Fibroblast of skin of left biceps (primary cell): ENCODE data around the gene CRADD.

ENCODE experiments used
- DNase-seq, 2 experiments: peaks; one replicate each; pipeline ENCODE4 v3.0.0-alpha.2; 2013; ENCODE audit warnings: low read depth in 2 of 2

CRADD gene

DNA sequence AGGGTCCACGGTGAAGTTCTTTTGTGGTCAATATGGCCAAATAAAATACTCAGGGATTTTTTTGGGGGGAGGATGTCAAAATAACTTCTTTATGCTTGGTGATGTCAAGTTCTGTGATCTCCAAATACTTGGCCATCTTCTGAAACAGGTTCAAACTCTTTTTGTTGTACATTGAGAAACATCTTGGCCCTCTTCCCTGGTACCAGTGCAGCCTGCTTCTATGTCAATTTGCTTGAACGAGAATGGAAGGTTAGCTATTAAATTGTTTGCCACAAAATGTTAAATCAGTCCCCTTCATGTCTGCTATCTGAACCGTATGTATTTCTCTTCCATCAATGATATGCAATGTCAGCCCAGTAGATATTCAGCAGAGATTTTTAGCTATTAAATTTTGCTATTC, 6.1 kb upstream of the CRADD start:
- DNase-seq, result no peak

DNA sequence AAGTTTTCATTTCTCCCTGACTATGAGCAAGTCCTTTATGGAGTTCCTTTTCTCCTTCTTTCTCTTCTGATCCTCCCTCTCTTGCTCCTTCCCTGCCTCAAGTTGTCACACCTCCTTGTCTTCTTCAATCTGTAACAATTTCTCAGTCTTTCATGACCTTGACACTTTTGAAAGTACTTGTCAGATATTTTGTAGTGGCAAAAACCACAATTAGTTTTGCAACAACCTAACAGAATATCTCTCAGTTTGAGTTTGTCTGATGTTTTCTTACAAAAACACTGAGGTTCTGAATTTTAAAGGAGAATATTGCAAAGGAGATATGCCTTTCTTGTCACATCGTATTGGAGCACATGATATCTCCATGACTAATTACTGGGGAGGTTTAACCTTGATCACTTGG, 4.1 kb upstream of the CRADD start:
- DNase-seq, result no peak

DNA sequence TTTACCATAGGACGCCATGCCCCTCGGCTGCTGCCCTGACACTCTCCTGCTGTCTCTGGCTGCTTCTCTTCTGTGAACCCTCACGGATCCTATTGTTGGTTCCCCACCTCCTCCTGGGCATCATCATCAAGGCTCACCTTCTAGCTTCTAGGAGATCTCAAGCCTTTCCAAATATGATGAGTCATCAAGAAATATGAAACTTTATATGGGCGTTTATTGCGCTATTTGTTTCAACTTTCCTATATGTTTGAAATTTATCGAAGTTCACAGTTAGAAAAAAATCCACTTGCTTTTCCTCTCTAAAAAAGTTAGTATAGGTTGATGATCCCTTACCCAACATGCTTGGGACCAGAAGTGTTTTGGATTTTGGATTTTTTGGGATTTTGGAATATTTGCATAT, 2.8 kb upstream of the CRADD start:
- no peak for DNase-seq

DNA sequence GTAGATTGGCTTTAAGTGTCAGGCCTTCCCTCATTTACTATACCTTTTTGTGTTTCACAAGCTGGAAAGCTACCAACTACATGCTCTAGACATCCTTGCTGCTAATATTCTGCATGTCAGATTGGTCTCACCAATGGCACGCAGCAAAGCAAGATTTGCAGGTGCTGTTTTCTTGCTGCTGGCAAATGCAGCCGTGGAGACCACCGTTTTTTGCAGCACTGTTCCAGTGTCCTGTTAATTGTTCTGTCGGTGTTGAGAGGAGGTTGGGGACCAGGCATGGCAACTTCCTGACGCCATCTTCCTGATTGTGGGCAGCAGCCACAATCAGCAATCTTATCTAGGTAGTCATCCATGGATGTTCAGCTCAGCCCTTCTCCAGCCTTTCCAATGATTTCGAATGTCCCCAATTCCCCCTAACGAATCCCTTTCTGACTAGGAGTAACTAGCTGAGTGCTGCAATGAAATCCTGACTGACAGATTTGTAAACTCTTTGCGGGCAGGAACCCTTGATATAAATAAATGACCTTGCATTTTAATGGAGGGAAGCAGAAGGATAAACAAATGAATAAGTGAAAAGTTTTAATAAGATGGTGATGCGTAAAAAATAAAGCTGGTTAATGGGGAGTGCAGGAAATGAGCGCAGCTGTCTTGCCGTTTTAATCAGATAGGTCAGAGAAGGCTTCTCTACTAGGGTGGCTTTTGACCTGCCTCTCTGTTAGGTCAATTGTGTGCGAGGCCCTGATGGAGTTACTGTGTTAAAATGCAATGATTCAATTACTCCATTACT, 574 bp upstream of the CRADD start:
- no peak for DNase-seq

DNA sequence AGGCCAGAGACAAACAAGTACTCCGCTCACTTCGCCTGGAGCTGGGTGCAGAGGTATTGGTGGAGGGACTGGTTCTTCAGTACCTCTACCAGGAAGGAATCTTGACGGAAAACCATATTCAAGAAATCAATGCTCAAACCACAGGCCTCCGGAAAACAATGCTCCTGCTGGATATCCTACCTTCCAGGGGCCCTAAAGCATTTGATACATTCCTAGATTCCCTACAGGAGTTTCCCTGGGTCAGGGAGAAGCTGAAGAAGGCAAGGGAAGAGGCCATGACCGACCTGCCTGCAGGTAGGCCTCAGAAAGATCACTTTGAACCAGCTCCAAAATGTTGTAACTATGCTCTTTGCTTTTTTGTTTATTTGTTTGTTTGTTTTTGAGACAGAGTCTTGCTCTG, 1.6 kb downstream of the CRADD start:
- DNase-seq, result no peak

DNA sequence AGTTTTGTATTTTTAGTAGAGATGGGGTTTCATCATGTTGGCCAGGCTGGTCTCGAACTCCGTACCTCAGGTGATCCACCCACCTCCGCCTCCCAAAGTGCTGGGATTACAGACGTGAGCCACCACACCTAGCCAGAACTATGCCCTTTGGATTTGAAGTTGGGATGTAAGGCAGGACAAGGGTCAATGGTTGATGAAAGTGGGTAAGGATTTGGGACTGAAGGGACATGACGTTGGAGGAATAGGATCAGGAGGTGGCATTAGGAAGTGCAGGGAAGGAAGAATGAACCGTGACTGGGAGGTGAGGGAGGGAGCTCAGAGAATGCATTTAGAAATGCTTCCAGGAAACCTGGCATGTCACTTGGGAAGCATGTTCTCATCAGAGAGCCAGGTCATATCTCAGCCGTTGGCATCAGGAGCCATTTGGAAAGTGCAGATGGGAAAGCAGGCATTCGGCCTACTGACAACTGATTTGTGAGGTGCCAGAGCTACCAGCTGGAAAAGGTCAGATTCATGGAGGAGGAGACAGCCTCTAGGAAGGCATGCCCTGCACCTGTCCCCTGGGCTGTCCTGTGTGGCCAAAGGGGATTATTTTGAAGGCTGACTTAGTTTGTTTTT, 2.2 kb downstream of the CRADD start:
- DNase-seq, result no peak

DNA sequence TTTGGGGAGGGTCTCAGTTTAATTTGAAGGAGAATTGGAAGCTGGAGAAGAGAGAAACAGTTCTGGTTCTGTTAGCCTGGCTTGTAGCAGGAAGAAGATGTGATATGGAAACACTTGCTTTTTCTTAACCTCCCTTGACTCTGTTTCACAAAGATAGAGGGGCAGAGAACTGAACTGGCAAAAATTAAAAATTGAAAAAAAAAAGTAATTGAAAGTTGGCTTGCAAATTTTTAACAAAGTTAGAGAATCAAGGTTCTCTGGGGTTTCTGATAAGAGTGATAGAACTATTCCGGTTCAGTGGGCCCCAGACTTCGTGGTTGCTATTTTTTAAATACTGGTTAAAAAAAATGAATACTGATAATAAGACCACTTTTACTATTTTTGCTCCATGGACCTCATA, 2.8 kb downstream of the CRADD start:
- DNase-seq, result no peak

DNA sequence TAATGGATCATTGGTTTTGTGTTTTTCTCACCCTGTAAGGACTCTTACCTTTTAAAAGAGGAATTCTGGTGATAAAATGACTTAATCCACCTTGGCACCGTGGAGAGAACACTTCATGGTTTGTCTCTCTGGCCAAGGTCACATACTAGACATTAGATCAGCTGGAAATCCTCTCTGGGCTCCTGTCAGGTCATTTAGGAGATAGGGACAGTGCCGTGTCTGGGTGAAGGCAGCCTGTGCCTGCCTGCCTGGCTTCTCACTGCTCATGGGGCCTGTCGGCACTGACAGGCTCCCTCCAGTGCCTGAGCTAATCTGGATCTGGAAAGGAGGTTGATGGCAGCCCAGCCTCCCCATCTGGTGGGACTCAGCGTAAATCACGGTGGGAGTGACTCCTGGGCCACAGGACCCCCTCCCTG, 5.7 kb downstream of the CRADD start:
- no peak for DNase-seq

DNA sequence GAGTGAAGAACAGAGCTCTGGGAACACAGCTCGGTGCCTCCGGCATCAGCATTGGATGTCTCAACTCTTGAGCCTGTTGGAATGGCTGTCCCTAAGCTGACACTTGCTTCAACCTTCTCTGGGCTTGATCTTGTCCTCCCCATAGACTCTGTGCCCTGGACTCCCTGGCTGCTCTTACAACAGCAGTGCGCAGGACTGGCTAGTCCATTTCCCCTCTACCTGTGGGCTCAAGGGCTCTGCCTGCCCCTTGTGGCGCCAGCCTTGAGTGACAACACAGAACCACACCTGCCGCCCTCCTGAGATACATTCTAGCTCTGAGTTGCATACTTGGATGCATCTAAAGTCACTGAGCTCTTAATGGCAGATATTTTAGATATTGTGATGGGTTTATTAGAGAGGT, 6.2 kb downstream of the CRADD start:
- DNase-seq, result no peak

DNA sequence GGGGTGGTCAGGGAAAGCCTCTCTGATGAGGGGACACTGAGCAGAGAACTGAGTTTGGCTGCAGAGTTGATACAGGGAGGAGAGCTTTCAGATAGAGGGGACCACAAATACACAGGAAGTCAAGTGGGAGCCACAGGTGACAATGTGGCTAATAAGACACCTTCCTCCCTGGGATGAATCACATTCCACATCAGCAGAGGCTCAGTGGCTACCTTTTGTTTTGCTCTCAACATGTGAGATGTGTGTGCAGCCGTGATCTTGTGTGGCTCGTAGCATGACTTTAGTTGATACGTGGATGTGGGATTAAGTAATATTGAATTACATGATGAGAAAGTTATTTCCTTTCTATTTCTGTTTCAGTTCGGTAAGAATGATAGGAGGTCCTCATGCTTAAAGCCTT, 7.5 kb downstream of the CRADD start:
- no peak for DNase-seq

DNA sequence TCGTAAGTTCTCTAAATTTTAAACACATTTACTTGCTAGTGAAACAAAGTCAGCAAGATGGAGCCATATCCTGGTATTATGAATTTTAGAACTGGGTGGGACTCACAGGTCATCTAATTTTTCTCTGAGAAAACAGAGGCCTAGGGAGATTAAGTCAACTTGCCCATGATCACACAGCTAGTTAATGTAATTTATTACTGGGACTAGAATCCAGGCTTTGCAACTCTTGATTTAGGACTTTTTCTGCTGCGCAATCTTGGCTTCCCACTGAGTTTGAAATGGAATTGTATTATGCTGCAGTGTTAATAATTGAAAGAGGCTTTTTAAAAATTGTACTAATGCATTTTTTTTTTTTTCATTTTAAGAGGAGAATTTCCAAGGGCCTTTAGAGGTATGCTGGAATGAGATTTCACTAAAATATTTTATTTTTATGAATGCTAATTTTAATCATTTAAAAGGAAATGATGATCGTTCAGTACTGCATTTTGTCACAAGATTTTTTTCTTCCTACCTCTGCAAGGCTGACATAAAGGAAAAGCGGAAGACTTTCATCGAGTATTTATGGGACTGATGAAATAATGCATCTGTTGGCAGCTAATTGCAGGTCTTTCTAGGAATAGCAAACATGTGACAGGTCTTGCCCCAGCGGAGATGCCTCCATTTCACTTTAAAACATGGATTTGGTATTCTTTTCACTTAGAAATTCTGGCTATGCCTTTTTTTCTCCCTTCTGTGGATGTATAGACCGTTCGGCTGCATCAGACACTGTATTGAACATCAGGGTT, 9.6 kb downstream of the CRADD start:
- no peak for DNase-seq

DNA sequence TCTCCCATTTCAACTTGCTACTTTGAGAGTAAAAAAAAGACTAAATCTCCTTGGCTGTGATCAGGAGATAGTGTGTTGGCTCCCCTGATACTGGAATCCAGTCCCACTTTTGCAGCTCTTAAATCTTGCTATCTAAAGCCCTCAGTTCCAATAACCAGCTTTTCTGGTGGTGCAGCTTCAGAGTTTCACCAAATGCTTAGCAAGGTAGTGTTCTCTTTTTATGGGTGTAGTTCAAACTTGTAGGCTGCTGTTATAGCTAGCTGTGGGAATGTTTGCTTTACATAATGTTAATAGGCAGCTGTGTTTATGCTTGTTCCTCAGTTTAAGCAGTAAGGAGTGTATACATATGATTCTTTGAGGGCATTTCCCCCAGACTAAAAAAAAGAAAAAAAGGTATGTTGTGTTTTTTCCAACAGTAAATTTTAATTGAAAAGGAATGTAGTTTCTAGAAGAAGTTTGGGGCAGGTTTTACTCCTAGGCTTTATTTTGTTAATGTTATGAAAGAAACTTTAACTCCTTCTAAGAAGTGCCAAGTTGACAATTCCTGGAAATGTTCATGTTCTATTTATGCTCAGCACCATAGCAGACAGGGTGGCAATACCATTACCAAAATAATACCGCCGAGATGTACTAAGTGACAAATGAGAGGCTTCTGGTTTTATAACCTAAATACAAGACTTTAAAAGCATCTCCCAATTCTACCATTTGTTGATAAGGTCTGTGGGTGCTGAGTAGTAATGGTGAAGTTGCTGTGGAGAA, 12.1 kb downstream of the CRADD start:
- DNase-seq, result no peak

DNA sequence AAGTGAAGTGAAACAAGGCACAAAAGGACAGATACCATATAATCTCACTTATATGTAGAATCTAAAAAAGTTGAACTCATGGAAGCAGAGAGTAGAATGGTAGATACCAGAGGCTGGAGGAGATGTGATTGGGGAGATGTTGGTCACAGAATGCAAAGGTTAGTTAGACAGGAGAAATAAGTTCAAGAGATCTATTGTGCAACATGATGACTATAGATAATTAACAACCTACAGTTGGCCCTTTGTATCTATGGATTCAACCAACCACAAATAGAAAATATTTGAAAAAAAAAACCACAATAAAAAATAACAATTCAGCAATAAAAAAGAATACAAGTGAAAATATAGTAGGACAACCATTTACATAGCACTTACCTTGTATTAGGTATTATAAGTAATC, 19.3 kb downstream of the CRADD start:
- no peak for DNase-seq

DNA sequence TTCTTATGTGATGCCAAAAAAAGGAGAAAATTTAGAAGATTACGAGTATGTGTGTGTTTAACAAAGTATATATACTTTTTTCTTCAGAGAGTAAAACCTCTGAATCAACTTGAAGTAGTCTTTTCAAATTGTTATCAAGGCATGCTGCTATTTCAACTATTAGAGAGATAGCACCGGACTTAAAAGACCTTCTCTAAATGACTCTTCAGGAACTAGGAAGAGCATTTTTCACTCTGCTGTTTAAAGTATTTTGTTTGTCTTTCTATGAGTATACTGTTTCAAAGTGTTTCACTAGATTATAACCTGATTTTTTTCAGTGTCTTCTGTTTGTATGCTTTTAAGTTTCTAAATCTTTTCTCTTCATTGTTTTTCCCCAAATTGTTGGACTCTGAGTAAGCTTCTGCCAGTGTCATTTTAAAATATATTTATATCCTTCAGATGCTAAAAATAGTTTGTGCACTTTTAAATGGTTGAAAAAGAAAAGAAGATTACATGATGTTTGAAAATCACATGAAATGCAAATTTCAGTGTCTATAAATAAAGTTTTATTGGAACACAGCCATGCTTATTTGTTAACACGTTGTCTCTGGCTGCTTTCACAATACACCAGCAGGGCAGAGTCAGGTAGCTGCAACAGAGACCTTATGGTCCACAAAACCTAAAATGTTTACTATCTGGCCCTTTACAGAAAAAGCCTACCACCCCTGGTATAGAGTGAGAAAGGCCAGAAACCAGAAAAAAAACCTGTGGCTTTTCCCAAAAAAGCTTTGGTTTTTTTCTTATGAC, 21.3 kb downstream of the CRADD start:
- no peak for DNase-seq

DNA sequence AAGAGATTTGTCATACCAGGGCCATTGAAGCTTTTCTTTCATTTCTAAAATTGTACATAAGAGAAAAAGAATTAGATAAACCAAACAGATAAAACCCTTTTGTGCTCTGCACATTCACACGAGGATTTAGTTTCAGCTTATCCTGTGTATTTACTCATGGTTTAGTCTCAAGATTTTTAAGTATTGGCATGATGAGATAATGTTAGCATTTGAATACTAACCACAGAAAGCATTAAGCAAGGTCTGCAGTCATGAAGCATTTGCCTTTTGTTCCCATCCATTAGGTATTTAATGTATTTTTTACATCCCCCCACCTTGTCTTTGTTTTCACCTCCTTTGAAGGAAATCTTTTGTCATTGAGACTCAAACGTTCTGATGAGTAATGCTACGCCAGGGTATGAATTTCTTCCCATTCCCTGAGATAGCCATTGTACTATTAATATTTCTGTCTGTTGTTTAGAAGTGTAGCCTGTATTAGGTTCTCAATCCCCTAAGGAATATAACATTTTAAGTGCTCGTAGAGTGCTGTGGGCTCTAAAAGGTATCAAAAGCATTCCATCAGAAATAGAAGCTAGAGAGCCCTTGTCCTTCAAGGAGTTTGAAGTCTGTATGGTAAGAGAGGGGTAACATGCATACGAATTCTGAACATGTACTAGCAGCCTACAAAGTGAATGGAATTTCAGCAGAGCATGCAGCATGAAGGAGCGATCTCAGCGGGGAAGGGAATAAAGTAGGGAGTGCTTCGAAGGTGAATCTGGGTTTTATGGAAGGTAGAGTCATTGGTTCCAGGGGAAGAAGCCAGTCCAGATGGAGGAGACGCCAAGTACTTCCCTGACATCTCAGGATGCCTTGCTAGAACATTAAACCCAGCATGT, 22.3 kb downstream of the CRADD start:
- peak; percentile 34 to 44 for DNase-seq

DNA sequence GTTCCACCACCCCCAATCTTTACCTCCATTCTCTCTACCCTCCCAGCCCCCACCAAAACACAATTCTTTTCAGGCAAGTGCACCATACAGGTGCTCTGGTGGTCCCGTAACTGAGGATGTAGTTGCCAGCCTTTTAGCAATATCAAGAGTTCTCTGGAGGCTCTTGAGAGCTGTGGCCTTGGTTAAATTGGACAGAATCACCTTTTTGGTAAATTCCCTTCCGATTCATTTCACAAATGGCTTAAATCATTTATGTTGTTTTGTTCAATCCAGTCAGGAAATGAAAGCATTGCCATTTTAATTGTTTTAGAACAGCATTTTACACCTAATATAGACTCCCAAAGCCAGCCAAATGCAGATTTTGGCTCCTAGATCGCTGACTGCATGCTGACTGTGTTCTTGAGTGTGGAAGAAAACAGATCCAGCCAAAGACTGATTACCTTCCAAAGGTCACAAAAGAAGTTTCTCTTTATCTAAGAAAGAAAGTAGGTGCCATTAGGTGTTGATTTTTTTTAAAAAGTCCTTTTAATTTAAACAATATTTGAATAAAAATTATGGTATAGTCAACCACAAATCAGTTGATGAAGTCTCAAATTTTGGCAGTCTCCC, 25.6 kb downstream of the CRADD start:
- DNase-seq, result no peak

DNA sequence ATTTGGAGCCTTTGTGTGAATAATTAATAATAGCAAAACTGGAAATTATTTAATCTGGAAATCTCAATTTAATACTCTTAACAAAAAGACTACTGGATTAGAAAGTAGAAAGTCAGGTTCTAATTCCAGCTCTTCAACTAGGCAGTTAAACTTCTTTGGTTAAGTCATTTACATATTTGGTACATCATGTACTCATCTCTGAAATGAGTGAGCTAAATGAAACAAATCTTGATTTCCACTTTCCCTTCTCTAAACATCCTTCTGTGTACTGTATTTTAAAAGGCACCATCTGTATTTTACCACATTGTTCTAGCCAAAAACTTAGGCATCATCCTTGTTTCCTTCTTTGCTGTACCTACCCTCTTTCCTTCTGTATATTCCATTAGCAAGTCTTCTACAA, 26.9 kb downstream of the CRADD start:
- no peak for DNase-seq

DNA sequence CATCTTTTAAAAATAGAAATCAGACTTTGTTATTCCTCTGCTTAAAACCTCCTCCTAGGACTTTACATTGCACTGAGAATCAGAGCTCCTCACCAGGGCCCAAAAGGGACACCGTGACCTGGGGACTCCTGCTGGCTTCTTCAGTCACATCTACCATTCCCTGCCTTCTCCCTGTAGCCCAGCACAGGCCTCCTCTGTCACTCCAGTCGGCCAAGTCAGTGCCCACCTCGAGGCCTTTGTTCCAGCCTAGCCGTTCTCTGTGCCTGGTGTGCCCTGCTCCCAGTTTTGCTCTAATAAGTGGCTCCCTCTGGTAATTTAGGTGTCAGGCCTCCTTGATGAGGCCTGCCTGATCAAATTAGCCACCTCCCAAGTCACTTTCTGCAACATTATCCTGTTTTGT, 27.4 kb downstream of the CRADD start:
- no peak for DNase-seq

DNA sequence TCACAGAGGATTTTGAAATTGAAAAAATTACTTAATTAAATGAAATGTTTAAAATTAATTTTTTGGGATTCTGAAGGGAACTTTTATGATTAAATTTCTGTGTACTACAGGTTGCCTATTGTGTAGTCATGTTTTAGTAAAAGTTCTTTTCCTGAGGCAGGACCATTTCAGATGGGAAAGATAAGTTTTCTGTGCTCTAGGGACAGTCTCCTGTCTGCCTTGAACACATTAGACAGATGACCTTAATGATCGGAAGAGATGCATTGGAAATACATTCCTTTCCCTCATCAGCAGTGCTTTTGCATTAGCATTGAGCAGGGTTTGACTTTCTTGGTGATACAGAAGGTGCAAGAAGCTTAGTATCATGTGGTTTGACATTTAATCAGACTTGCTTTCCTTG, 28.1 kb downstream of the CRADD start:
- DNase-seq, result no peak

DNA sequence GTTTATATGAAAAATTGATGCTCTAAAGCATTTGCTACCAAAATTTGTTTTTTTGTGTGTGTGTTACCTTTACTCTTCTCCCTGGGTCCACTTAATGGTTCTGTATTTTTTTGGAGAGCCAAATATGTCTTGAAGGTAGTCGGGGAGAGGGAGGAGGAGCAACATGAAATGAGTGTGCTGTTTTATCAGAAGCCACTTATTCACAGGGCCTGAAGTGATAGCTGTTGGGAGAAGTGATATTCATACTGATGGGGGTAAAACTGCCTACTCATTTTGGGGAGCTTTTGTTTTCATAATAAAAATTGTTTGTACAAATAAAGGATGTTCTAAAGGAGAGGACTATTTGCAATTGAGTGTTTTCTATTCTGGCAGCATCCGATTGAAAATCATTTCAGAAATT, 29.2 kb downstream of the CRADD start:
- no peak for DNase-seq
